ENCODE measurements around the gene JMJD8.
"Not testable (repeated sequence)": the region's sequence is repeated elsewhere in the genome, so short reads cannot be mapped to it uniquely, and the experiment has no call there.

JMJD8 gene

DNA sequence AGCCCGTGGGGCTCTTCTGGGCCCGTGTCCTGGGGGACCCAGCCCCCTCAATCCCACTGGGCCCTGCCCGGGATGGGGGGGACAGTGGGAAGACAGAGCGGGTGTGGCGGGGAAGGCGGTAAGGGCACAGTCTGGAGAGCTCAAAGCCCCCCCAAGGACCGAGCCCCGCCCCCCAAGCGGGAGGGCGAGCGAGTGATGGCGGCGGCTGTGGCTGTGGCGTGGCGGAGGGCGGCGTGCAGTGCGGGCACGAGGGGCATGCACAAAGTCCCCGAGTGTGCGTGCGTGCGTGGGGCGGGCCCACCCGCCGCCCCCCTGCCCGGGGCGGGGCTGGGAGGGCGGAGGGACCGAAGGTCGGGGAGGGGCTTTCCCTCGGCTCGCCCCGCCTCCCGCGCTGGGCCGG lies 9.6 kb upstream of the JMJD8 start:
- DNase-seq (ENCODE audit: insufficient read length, low spot score) (no peak), FAIRE-seq (no peak)

DNA sequence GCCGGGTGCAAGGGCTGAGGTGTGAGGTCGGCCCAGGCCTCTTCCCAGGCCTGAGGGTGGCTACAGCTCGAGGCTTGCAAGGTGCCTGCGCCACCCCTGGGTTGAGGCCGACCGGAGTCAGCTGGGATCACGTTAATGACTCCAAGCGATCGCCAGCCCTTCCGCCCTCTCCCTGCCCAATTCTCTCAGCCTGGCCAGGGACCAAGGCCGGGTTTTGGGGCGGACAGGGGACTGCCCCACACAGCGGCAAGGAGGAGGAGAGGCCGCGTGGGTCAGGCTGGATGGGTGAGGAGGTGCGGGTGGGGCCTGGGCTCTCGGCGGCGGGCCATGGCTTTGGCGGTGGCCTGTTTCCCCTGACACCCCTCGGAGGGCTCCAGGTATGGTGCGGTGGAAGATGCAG lies 9.2 kb upstream of the JMJD8 start:
- DNase-seq (ENCODE audit: insufficient read length, low spot score) (no peak), FAIRE-seq (no peak)

GRCh38 chr16:692356-693108 lies 8.4 kb upstream of the JMJD8 start:
- DNase-seq (ENCODE audit: insufficient read length, low spot score) (no peak), FAIRE-seq (no peak)

- FAIRE-seq; DNase-seq (ENCODE audit: insufficient read length, low spot score): not testable (repeated sequence)
Observed at GRCh38 chr16:691242-691641, 7.1 kb upstream of the JMJD8 start.

DNA sequence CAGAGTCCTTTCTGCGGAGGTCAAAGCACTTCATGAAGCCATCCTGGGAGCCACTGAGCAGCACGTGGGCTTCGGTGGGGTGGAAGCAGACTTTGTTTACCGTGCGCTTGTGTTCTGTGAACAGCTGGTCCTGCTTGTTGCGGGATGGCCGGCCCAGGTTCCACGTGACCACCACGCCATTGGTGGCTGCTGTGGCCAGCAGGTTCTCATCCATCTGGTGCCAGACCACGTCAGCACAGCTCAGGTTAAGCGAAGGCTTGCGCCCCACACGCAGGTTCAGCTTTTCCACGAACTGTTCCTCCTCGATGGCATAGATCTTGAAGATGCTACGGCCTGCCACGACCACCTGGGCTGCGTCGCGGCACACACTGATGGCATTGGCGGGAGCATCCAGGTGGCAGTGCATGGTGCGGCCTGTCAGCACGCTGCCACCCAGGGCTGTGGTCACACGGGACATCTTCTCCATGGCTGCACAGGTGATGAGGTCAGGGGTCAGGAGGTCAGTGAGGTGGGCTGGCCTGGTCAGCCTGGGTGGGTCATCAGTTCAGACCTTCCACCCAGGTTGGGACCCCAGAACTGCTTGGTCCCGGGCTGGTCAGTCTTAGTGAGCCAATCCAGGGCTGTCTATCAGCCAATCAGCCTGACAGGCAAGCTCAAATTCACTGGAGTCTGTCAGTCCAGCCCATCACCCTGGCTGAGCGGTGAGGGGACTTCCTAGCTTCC lies 5.2 kb upstream of the JMJD8 start:
- no peak for DNase-seq (ENCODE audit: insufficient read length, low spot score)
- no peak for FAIRE-seq

- DNase-seq (ENCODE audit: insufficient read length, low spot score) (no peak), FAIRE-seq (no peak)
Observed at GRCh38 chr16:687499-687898, 3.4 kb upstream of the JMJD8 start.

GRCh38 chr16:686459-687260 lies 2.5 kb upstream of the JMJD8 start:
- no peak for DNase-seq (ENCODE audit: insufficient read length, low spot score)
- no peak for FAIRE-seq

- FAIRE-seq (no peak), DNase-seq (ENCODE audit: insufficient read length, low spot score) (no peak)
Observed at GRCh38 chr16:685967-686366, 1.8 kb upstream of the JMJD8 start.

DNA sequence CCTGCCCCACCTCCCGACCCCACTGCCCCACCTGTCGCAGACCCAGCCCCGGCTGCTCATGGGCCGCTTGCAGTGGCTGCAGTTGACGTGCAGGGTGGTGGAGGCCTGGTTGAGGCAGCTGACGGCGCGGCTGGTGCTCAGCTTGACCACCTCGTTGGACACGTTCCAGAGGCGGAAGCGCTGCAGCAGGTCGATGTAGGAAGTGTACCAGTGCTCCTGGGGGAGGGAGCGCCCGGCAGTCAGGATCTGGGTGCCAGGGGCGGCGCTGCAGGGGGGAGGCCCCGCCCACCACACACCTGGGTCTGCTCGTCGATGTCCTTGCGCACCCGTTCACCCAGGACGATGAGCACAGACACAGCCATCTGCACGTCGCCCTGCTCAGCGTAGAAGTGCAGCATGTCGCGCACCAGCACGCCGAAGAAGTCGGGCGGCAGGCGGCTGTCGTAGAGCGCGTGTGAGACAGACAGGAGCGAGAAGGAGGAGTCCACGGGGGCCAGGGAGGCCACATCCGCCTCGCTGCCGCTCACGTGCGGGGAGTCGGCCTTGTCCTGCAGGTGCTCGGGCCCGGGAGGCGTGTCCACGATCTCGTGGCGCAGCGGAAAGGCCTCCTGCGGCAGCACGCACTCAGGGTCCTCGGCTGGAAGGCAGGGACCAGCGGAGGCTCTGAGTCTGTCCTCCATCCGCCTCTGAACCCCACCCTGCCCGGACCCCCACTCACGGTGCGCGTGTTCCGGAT lies 995 bp upstream of the JMJD8 start:
- FAIRE-seq = no peak
- no peak for DNase-seq (ENCODE audit: insufficient read length, low spot score)

- DNase-seq (ENCODE audit: insufficient read length, low spot score) (no peak), FAIRE-seq (peak; percentile 21)
Observed at GRCh38 chr16:683396-684070, 601 bp downstream of the JMJD8 start.

GRCh38 chr16:682493-683395 lies 1.4 kb downstream of the JMJD8 start:
- no peak for DNase-seq (ENCODE audit: insufficient read length, low spot score)
- no peak for FAIRE-seq

GRCh38 chr16:681746-682427 lies 2.2 kb downstream of the JMJD8 start:
- no peak for FAIRE-seq
- DNase-seq (ENCODE audit: insufficient read length, low spot score) = no peak

DNA sequence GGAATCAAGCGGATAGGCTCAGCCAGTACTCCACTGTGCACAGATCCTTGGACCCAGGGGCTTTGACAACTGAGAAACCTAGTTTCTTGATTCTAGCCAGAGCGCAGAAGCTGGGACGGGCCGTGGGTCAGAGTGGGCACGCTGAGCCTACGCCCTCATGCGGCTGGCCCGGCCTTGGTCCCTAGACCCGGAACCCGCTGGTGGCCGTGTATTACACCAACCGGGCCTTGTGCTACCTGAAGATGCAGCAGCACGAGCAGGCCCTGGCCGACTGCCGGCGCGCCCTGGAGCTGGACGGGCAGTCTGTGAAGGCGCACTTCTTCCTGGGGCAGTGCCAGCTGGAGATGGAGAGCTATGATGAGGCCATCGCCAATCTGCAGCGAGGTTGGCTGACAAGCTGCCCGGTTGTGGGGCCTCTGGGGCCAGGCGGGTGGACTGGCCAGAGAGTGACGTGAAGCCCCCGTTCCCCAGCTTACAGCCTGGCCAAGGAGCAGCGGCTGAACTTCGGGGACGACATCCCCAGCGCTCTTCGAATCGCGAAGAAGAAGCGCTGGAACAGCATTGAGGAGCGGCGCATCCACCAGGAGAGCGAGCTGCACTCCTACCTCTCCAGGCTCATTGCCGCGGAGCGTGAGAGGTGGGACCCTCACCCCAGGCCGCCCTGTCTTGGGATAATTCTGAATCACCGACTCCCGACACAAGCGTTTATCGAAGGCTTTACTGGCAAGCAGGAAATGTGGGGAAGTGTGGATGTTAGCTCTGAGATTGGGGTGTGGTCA lies 3.0 kb downstream of the JMJD8 start:
- DNase-seq (ENCODE audit: insufficient read length, low spot score) = no peak
- no peak for FAIRE-seq

- FAIRE-seq (no peak), DNase-seq (ENCODE audit: insufficient read length, low spot score) (no peak)
Observed at GRCh38 chr16:680625-680945, 3.5 kb downstream of the JMJD8 start.

DNA sequence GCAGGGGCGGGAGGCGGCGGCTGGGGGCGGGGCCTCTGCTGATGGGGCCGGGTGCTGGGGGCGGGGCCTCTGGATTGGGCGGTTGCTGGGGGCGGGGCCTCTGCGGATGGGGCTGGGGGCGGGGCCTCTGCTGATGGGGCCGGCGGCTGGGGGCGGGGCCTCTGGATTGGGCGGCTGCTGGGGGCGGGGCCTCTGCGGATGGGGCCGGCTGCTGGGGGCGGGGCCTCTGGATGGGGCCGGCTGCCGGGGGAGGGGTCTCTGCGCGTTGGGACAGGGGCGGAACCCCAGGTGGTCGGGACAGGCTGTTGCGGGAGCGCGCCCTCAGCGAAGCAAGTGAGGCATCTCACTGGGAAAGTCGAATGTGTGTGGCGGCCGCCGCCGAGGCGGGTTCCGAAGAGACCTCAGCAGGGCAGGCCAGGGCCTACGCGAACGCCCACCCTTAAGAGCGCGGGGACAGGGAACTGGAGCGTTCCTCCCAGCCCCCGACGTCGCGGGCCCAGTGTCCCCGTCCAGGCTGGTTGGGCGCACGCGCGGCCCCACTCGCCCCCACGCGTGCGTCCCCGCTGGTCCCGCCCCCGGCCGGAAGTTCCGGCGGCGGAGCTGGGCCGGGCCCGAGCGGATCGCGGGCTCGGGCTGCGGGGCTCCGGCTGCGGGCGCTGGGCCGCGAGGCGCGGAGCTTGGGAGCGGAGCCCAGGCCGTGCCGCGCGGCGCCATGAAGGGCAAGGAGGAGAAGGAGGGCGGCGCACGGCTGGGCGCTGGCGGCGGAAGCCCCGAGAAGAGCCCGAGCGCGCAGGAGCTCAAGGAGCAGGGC lies 4.1 kb downstream of the JMJD8 start, which contains the start of gene STUB1:
Gene STUB1, plus strand, starts transcription at position 597 of the 811 bp plus-strand sequence. Its CDS starts 116 bp downstream, at position 713.
- DNase-seq (ENCODE audit: insufficient read length, low spot score) (peak; percentile 85), FAIRE-seq (peak; percentile 91)

- FAIRE-seq (peak; percentile 42), DNase-seq (ENCODE audit: insufficient read length, low spot score) (no peak)
Observed at GRCh38 chr16:678858-679813, 5.0 kb downstream of the JMJD8 start.
